Sigmoid colon (tissue), 7 donors: ENCODE measurements around the gene ACY1. TPM values are rescaled to one million over a fixed set of nuclear protein-coding genes. Genes with fewer than 3 reads are reported as not detected.

ENCODE experiments used
- DNase-seq: peaks from one replicate; pipeline ENCODE4 v3.0.0-alpha.2; 2019
- H3K27ac ChIP-seq, 4 donors: fragments of 200-600 bp; sonication (generic); one replicate each; pipeline ENCODE4 v1.5.1; 2016 to 2019; ENCODE audit warnings: mild to moderate bottlenecking in 1 of 4
- H3K27me3 ChIP-seq, 3 donors: fragments of 200-600 bp; sonication (generic); one replicate each; pipeline ENCODE4 v1.5.1; 2019; ENCODE audit warnings: mild to moderate bottlenecking in 1 of 3
- H3K36me3 ChIP-seq, 4 donors: fragments of 200-600 bp; sonication (generic); one replicate each; pipeline ENCODE4 v1.5.1; 2016 to 2019
- H3K4me1 ChIP-seq, 4 donors: fragments of 200-600 bp; sonication (generic); one replicate each; pipeline ENCODE4 v1.5.1; 2017 to 2019
- H3K4me3 ChIP-seq, 4 donors: fragments of 200-600 bp; sonication (generic); one replicate each; pipeline ENCODE4 v1.5.1; 2017 to 2019; ENCODE audit warnings: mild to moderate bottlenecking in 2 of 4, moderate library complexity in 1 of 4
- H3K9me3 ChIP-seq, 4 donors: fragments of 200-600 bp in 3 of 4; sonication (generic) in 3 of 4; one replicate each; pipeline versions ENCODE4 v1.5.1 to v1.6.1; 2013 to 2019
- EP300 ChIP-seq, 4 donors: sonication (generic); formaldehyde crosslinking; IDR thresholded peaks; one replicate each; pipeline ENCODE4 v1.6.1; 2017; ENCODE audit warnings: antibody characterized with exemption in 4 of 4
- POLR2A ChIP-seq, 2 donors: fragments of 450-650 bp; IDR thresholded peaks; one replicate each; pipeline ENCODE4 v1.6.1; 2016; ENCODE audit warnings: antibody characterized with exemption in 2 of 2, mild to moderate bottlenecking in 2 of 2, moderate library complexity in 2 of 2
- POLR2AphosphoS5 ChIP-seq, 4 donors: sonication (generic); formaldehyde crosslinking; IDR thresholded peaks; one replicate each; pipeline ENCODE4 v1.6.1; 2017; ENCODE audit warnings: antibody characterized with exemption in 4 of 4
- WGBS, 2 donors: extraction: QIAGEN DNeasy Blood & Tissue Kit; methylation state at CpG; one replicate each; pipeline ENCODE4 v1.1.7; 2013; 5-methylcytosine and 5-hydroxymethylcytosine counted together
- intact Hi-C: fragments of 100-400 bp; cut with DNase I; formaldehyde crosslinking; loops from one replicate; pipeline ENCODE4 v1.15.1; 2023
- polyA plus RNA-seq, 3 donors: library from polyadenylated mRNA; stranded (reverse); fragments of 200-250 nt; gene quantifications; one replicate each; pipeline ENCODE4 v1.2.3, GENCODE V29; 2013
- total RNA-seq, 4 donors: library from RNA; depleted of rRNA; stranded (reverse); fragments of >200 nt; gene quantifications; one replicate each; pipeline ENCODE4 v1.1.0, GENCODE V29; 2016
- TF ChIP-seq, protein P1 (sequence below), 4 experiments: fragments of 450-650 bp in 3 of 4; fragments of 200-600 bp in 1 of 4; IDR thresholded peaks; one replicate each; pipeline ENCODE4 v1.5.1; 2016 to 2019; ENCODE audit warnings: antibody characterized with exemption in 4 of 4, mild to moderate bottlenecking in 3 of 4, moderate library complexity in 2 of 4
- donor health status: healthy with polysubstance abuse.
- donor health status: Bipolar disorder and iron deficiency.
- donor health status: healthy.

The ACY1 gene
- total and polyA plus RNA-seq, 7 donors = 1.4 to 279 (median 25.3) TPM

DNA sequence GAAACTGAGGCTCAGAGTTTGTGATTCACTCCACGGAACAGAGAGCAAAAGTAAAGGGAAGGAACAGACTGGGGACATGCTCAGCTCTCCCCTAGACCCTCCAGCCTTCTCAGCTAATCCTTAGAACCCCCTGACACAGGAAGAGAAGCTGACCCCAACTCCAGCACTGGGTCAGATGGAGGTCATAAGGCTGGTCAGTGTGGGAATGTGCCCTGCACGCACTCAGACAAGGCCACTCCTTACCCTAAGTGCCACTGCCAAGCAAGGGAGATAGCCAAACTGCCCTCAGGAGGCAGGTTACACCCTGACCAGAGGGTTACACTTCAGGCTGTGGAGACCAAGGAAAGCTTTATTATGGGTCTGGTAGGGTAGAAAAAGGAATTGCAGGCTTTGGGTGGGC, 11.2 kb downstream of the ACY1 start:
- H3K9me3 ChIP-seq = no peaks in the 10 kb centered on the region
- peaks cover 0 to 22% (median 16%) of the 10 kb centered on the region in 4 donors for H3K4me1 ChIP-seq
- TF ChIP-seq, protein P1, sequence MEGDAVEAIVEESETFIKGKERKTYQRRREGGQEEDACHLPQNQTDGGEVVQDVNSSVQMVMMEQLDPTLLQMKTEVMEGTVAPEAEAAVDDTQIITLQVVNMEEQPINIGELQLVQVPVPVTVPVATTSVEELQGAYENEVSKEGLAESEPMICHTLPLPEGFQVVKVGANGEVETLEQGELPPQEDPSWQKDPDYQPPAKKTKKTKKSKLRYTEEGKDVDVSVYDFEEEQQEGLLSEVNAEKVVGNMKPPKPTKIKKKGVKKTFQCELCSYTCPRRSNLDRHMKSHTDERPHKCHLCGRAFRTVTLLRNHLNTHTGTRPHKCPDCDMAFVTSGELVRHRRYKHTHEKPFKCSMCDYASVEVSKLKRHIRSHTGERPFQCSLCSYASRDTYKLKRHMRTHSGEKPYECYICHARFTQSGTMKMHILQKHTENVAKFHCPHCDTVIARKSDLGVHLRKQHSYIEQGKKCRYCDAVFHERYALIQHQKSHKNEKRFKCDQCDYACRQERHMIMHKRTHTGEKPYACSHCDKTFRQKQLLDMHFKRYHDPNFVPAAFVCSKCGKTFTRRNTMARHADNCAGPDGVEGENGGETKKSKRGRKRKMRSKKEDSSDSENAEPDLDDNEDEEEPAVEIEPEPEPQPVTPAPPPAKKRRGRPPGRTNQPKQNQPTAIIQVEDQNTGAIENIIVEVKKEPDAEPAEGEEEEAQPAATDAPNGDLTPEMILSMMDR (IDR thresholded peaks at IDR 0.05) = no peak
- intact Hi-C loops = no loop called here
- H3K27me3 ChIP-seq = peaks cover 0 to 12% (median 0%) of the 10 kb centered on the region in 3 donors
- H3K4me3 ChIP-seq = peak overlapping the region in 2 of 4 donors; percentile 60 to 73
- DNase-seq = no peak
- H3K27ac ChIP-seq = peak overlapping the region in 2 of 4 donors; percentile 84 to 85
- peaks cover 20 to 40% (median 22%) of the 10 kb centered on the region in 4 donors for H3K36me3 ChIP-seq
- WGBS, 2 donors = 62 to 81% methylated on average over 2 of the region's 2 CpGs

DNA sequence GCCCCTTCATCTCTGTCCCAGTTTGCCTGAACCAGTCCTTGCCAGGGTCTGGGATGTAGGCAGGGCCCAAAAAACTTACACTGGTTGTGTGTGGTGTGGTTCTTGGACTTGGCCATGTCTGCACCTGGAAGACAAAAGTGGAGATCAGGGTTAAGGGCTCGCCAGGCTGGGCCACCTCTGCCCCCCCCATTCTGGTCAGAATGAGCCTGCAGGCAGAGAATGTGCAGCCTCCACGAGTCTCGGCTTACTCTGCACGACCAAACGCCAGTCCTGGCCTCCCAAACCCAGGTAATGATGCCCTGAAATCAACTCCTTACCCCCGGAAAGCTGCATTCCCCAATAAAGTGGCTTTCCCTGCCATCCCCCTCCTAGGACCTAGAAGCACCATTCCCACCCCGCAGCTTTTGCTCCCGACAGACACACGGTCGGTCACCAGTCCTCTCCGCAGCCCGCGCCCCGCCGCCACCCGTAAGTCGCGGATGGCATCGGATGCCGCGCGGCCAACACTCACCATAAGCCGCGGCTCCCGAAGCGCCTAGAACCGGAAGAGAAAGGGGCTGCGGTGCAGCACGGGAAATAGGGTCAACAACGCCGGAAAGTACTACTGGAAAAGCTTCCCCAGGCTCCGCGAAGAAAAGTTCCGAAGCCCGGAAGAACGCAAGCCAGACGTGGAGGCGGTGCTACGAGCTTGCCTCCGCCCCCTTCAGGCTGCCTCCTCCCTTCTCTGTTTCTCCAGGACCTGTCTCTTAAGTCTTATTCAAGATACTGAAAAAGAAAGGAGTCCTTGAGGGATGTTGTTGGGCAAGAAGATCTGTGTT, 12.2 kb downstream of the ACY1 start, which contains the start of gene RPL29:
Gene RPL29, minus strand, starts transcription at position 550 of the 818 bp plus-strand sequence. Its CDS starts 434 bp downstream, at position 116.
- Histone ChIP-seq H3K27me3 (peaks cover 0 to 12% (median 0%) of the 10 kb centered on the region in 3 donors), H3K27ac (peak within 1 kb of the TSS; percentile 82 to 85 (median 84)), H3K9me3 (no peaks in the 10 kb centered on the region), H3K36me3 (peaks cover 20 to 40% (median 22%) of the 10 kb centered on the region in 4 donors), H3K4me3 (peak within 1 kb of the TSS; percentile 60 to 73 (median 64)), H3K4me1 (peaks cover 0 to 19% (median 16%) of the 10 kb centered on the region in 4 donors)
- peak; percentile 97 for DNase-seq
- intact Hi-C loops = loop anchor here (1.0 to 5.0 kb wide), 2 partner anchors 53 to 292 kb away; partner anchors contain the start of genes GLYCTK and PARP3
- TF ChIP-seq EP300 (IDR thresholded peaks at IDR 0.05) (peak in 1 of 4 donors; percentile 30), POLR2A (IDR thresholded peaks at IDR 0.05) (peak; percentile 48 to 61), POLR2AphosphoS5 (IDR thresholded peaks at IDR 0.05) (peak; percentile 80 to 92 (median 87))
- TF ChIP-seq, protein P1 (IDR thresholded peaks at IDR 0.05) = peak in 1 of 4 experiments; percentile 7
- whole genome bisulfite sequencing, 2 donors = 0% methylated on average over 40 of the region's 40 CpGs

DNA sequence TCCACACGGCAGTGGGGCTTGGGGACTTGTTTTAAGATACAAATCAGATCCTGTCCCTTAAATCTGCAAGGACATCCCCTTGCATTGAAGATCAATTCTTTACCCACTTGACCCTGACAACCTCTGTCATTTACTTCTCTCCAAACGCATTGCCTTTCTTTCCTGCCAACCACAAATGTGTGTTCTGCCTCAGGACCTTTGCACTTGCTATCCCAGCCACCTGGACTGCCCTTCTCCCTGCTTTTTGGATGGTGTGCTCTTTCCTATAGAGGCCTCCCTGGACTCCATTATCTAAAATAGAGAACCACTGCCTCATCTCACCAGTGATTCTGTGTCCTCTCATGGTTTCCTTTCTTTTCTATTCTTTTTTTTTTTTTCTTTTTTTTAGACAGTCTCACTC, 13.8 kb downstream of the ACY1 start:
- no peak for TF ChIP-seq EP300 (IDR thresholded peaks at IDR 0.05)
- TF ChIP-seq POLR2A (IDR thresholded peaks at IDR 0.05) = no peak
- intact Hi-C loops = loop anchor here (5.0 kb wide), 1 partner anchor 290 kb away; the partner anchor contains the start of gene GLYCTK
- H3K4me1 ChIP-seq = peaks cover 0 to 26% (median 18%) of the 10 kb centered on the region in 4 donors
- no peak overlapping the region for H3K27ac ChIP-seq
- peaks cover 0 to 12% (median 0%) of the 10 kb centered on the region in 3 donors for H3K27me3 ChIP-seq
- no peaks in the 10 kb centered on the region for H3K9me3 ChIP-seq
- H3K36me3 ChIP-seq = peaks cover 20 to 28% (median 22%) of the 10 kb centered on the region in 4 donors
- H3K4me3 ChIP-seq = no peak overlapping the region
- no peak for DNase-seq
- 64 to 71% methylated on average over 2 of the region's 2 CpGs for WGBS, 2 donors

DNA sequence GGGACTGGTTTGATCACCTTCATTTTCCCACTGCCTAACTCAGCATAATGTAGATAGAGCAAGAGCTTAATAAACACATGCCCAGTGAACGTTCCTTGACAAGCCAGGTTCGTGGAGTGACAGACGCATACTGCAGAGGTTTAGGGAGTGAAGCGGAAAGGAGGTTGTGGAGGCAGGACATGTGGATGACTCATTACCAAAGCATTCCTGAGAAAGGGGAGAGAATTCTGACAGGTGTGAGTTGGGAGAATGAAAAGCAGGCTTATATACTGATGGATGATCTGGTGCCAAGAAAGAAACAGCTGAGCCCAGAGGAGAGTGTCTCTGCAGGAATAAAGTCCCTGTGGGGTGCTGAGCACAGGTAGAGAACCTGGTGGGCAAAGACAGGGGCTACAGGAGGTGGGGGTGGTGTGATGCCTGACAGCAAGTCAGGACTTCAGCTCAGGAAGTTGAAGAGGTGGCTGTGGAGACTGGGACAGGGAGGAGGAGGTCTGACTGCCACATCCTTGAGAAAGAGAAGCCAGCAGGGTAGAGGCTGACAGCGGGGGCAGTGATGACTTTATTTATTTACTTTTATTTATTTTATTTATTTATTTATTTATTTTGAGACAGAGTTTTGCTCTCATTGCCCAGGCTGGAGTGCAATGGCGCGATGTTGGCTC, 14.7 kb downstream of the ACY1 start:
- intact Hi-C loops = loop anchor here (5.0 kb wide), 1 partner anchor 289 kb away; the partner anchor contains the start of gene GLYCTK
- no peak for DNase-seq
- Histone ChIP-seq H3K4me3 (no peak overlapping the region), H3K9me3 (no peaks in the 10 kb centered on the region), H3K27ac (no peak overlapping the region), H3K4me1 (peaks cover 0 to 26% (median 17%) of the 10 kb centered on the region in 4 donors), H3K36me3 (peaks cover 15 to 19% (median 16%) of the 10 kb centered on the region in 4 donors), H3K27me3 (peaks cover 0 to 12% (median 0%) of the 10 kb centered on the region in 3 donors)
- TF ChIP-seq, protein P1 (IDR thresholded peaks at IDR 0.05) = no peak
- TF ChIP-seq EP300 (IDR thresholded peaks at IDR 0.05) (no peak), POLR2A (IDR thresholded peaks at IDR 0.05) (no peak), POLR2AphosphoS5 (IDR thresholded peaks at IDR 0.05) (no peak)
- 47 to 71% methylated on average over 7 of the region's 7 CpGs for WGBS, 2 donors
